ENCODE measurements around the gene PDE8A. TPM values are rescaled to one million over a fixed set of nuclear protein-coding genes. Genes with fewer than 3 reads are reported as not detected.

The PDE8A gene
- total and polyA plus RNA-seq, 2 donors (not counting 3 experiments of a cell fraction or from before 2014, with no cell fraction given): 21.3 to 45.7 TPM

Small RNA genes within 50 kb of the gene (small RNA-seq; reads per million reads assigned to genes)
- gene AC044860.2 (ENCODE audit: insufficient read depth, insufficient read length, low read depth, low replicate concordance) (not detected), gene RNU6-339P (ENCODE audit: insufficient read depth, insufficient read length, low read depth, low replicate concordance) (not detected), gene RNU6-796P (ENCODE audit: insufficient read depth, insufficient read length, low read depth, low replicate concordance) (not detected)

Other genes starting within 250 kb of the PDE8A start
- gene ZNF592, start 233.3 kb upstream of the PDE8A start, total RNA-seq: 21.1 and 22.3 TPM in 2 replicates
- 12.3 and 13.2 TPM in 2 replicates for gene ZNF592, start 233.3 kb upstream of the PDE8A start, polyA plus RNA-seq
- gene ALPK3, start 164.5 kb upstream of the PDE8A start, total RNA-seq: 36.2 and 41.7 TPM in 2 replicates
- 18.4 and 18.7 TPM in 2 replicates for gene ALPK3, start 164.5 kb upstream of the PDE8A start, polyA plus RNA-seq
- not detected in 2 replicates for gene SLC28A1, start 97.2 kb upstream of the PDE8A start, total RNA-seq
- not detected in 2 replicates for gene SLC28A1, start 97.2 kb upstream of the PDE8A start, polyA plus RNA-seq